Measurements from ENCODE around the gene CLN3.

DNA sequence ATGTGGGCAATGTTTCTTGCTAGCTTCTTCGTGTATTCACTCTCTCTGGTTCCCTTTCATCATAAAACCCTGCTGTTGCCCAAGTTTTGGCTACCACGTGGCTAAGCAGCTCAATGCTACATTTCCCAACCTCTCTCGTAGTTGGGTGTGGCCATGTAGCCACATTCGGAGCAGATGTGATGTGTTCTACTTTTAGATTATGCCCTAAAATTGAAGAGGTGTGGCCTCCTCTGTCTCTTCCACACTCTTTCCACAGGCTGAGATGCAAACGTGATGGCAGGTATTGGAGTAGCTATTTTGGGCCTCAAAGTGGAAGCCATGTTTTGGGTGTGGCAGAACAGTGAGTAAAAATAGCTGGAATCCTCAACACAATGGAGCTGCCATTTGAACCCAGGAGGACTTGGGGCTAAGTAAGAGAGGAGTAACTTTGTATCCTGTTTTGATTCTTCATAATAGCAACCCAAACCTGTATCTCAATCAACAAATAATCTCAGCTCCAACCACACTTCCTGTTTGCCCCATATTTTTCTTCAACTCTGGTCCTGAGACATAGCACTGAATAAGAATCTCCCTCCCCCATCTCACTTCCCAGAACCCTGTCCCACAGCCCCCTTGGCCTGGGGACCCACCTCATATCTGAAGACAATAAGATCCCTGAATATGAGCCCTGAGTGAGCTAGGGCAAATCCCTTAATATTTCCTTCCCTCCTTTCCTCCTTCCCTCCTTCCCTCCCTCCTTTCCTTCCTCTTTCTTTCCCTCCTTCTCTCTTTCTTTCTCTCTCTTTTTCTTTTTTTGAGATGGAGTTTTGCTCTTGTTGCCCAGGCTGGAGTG, 42.9 kb upstream of the CLN3 start:
- TF ChIP-seq CTCF (conservative IDR thresholded peaks at IDR 0.05) (no peak), ZFX (IDR thresholded peaks at IDR 0.05) (no peak)

All from C4-2B (cell line).